Right lobe of liver (tissue), 6 donors: ENCODE measurements around the gene RGS7BP. TPM values are rescaled to one million over a fixed set of nuclear protein-coding genes. Genes with fewer than 3 reads are reported as not detected.

Experiments
- ATAC-seq, 4 donors: fragments of 200-7000 bp; cut with Tn5 transposase; one replicate each; pipeline ENCODE4 v1.9.1; 2020; ENCODE audit warnings: mild to moderate bottlenecking in 4 of 4, moderate library complexity in 4 of 4
- DNase-seq, 3 donors: peaks; one replicate each; pipeline ENCODE4 v3.0.0-alpha.2; 2020
- H3K27ac ChIP-seq, 3 donors: fragments of 200-600 bp; one replicate each; pipeline ENCODE4 v1.8.0; 2022
- H3K27me3 ChIP-seq, 2 donors: fragments of 200-600 bp; one replicate each; pipeline ENCODE4 v1.8.0; 2022
- H3K36me3 ChIP-seq, 4 donors: fragments of 200-600 bp; sonication (generic) in 1 of 4; one replicate each; pipeline versions ENCODE4 v1.5.1 to v1.8.0; 2017 to 2022; ENCODE audit warnings: control low read depth in 1 of 4
- H3K4me1 ChIP-seq, 4 donors: fragments of 200-600 bp; sonication (generic) in 1 of 4; one replicate each; pipeline versions ENCODE4 v1.5.1 to v1.8.0; 2017 to 2022; ENCODE audit warnings: control low read depth in 1 of 4
- H3K4me3 ChIP-seq, 3 donors: fragments of 200-600 bp; one replicate each; pipeline ENCODE4 v1.8.0; 2022
- H3K9me3 ChIP-seq, 4 donors: fragments of 200-600 bp; sonication (generic) in 1 of 4; one replicate each; pipeline versions ENCODE4 v1.5.1 to v1.8.0; 2017 to 2022; ENCODE audit warnings: control low read depth in 1 of 4
- POLR2A ChIP-seq: fragments of 450-650 bp; IDR thresholded peaks from one replicate; pipeline ENCODE4 v1.6.1; 2017; ENCODE audit warnings: antibody characterized with exemption, mild to moderate bottlenecking
- WGBS: methylation state at CpG from one replicate; pipeline ENCODE4 v1.1.6; 2018; ENCODE audit warnings: low coverage, low lambda C conversion rate; ENCODE audit not compliant: insufficient coverage; ENCODE audit errors: missing lambda C conversion rate; 5-methylcytosine and 5-hydroxymethylcytosine counted together
- intact Hi-C, 2 donors: fragments of 100-400 bp; cut with DNase I; formaldehyde crosslinking; loops; one replicate each; pipeline versions ENCODE4 v1.11.2 to v1.14.1; 2022
- total RNA-seq, 6 experiments: library from RNA; depleted of rRNA in 2 of 6; stranded (reverse); fragments of >200 nt in 2 of 6; fragmentation: NEBNext Ultra II Directional in 3 of 6; extraction: Animal tissue kit (Norgen Biotek cat#: 25700) in 3 of 6; gene quantifications; one replicate each; pipeline versions ENCODE4 v1.1.0 to v1.2.4, GENCODE V29; 2016 to 2023
- TF ChIP-seq, protein P1 (sequence below), 4 donors: fragments of 200-600 bp in 3 of 4; fragments of 450-650 bp in 1 of 4; IDR thresholded peaks; one replicate each; pipeline versions ENCODE4 v1.5.1 to v1.8.0; 2016 to 2022; ENCODE audit warnings: antibody characterized with exemption in 4 of 4, mild to moderate bottlenecking in 2 of 4
- donor health status: DM: no; HTN: yes; CAD: no.
- donor health status: DM: no; HTN: no; CAD: no.
- donor health status: DM: no; HTN: no; CAD: no.
- donor health status: DM: no; HTN: yes; CAD: no.
- donor health status: DM: no; HTN: yes; CAD: no.

RGS7BP gene
- total RNA-seq, 6 experiments from 2014 or later, result 0.84 to 1.8 (median 1.3) TPM

DNA sequence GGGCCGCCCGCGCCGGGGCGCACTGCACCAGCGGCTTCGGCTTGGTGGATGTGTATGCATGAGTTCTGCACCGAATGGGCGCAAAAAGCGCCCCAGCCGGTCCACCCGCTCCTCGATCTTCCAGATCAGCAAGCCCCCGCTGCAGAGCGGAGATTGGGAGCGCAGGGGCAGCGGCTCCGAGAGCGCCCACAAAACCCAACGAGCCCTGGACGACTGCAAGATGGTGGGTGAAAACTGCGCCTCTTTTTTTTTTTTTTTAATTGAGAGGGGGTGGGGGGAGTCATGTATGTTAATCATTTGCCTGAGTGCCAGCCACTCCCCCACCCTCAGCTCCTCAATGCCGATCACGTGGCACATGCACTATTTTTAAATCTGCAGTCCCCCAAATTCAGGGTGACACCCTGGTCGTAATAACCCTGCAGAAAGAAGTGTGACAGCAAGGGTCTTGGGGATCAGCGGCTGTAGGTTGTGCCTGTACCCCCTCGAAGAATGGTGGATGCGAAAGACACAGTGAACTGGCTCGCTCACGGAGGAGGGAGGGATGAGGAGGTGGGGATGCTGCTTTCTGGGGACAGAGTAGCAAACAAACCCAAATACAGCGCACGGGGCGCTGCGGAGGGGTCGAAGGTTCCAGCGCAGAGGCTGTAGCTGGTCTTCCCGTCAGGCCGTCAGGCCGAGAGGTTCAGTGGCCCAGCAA lies 900 bp downstream of the RGS7BP start:
- peaks cover 0 to 8% (median 3%) of the 10 kb centered on the region in 4 donors for H3K4me1 ChIP-seq
- DNase-seq (peak in 1 of 3 donors; percentile 48), ATAC-seq (peak in 3 of 4 donors; percentile 5 to 23 (median 8))
- H3K4me3 ChIP-seq, result peak overlapping the region; percentile 31 to 62 (median 56)
- WGBS, result 3% methylated on average over 16 of the region's 39 CpGs
- intact Hi-C loops, result no loop called here
- no peak for TF ChIP-seq POLR2A
- TF ChIP-seq, protein P1, sequence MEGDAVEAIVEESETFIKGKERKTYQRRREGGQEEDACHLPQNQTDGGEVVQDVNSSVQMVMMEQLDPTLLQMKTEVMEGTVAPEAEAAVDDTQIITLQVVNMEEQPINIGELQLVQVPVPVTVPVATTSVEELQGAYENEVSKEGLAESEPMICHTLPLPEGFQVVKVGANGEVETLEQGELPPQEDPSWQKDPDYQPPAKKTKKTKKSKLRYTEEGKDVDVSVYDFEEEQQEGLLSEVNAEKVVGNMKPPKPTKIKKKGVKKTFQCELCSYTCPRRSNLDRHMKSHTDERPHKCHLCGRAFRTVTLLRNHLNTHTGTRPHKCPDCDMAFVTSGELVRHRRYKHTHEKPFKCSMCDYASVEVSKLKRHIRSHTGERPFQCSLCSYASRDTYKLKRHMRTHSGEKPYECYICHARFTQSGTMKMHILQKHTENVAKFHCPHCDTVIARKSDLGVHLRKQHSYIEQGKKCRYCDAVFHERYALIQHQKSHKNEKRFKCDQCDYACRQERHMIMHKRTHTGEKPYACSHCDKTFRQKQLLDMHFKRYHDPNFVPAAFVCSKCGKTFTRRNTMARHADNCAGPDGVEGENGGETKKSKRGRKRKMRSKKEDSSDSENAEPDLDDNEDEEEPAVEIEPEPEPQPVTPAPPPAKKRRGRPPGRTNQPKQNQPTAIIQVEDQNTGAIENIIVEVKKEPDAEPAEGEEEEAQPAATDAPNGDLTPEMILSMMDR (IDR thresholded peaks at IDR 0.05), result peak in 2 of 4 donors; percentile 28 to 36
- H3K9me3 ChIP-seq, result no peaks in the 10 kb centered on the region
- H3K27me3 ChIP-seq, result no peaks in the 10 kb centered on the region
- no peaks in the 10 kb centered on the region for H3K36me3 ChIP-seq
- H3K27ac ChIP-seq, result no peak overlapping the region

DNA sequence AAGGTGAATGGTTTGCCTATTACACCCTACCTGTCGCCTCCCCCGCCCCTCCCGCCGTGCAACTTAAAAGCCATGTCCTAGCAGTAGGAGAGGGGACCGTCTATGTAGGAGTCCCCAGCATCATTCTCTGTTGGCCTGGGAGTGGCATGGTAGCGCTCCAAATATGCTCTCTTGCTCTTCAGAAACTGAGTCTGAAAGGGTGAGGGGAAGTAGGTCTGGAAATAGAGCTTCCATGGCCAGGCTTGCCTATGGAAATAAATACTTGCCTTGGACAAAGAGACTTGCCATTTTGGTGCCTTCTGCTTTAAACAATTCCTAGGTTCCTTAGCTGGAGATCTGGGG lies 1.4 kb downstream of the RGS7BP start:
- no peak for ATAC-seq
- DNase-seq, result no peak
- H3K27ac ChIP-seq, result no peak overlapping the region
- H3K36me3 ChIP-seq, result no peaks in the 10 kb centered on the region
- 6% methylated on average over 5 of the region's 6 CpGs for WGBS
- H3K9me3 ChIP-seq, result no peaks in the 10 kb centered on the region
- intact Hi-C loops, result no loop called here
- H3K4me3 ChIP-seq, result peak overlapping the region; percentile 31 to 62 (median 56)
- no peaks in the 10 kb centered on the region for H3K27me3 ChIP-seq
- TF ChIP-seq, protein P1 (IDR thresholded peaks at IDR 0.05), result no peak
- TF ChIP-seq POLR2A, result no peak
- H3K4me1 ChIP-seq, result peaks cover 0 to 8% (median 3%) of the 10 kb centered on the region in 4 donors

DNA sequence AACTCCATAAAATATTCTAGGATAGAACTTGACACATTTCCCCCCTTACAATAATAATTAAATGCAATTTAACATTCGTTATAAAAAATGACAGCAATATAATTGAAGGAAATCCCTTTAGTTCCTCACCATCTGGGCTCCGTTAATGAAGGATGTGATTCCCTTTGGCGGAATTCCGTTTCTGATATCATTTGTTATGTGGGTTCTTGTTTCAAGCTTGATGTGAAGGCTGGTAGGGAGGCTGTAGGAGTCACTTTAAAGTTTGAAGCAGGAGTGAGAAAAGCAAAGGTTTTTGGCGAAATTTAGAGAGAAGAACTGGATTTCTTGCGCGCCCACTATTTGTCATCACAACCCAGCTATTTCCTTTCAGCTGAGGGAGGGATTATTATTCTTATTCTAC lies 4.0 kb downstream of the RGS7BP start:
- H3K4me1 ChIP-seq, result peaks cover 0 to 8% (median 3%) of the 10 kb centered on the region in 4 donors
- no peaks in the 10 kb centered on the region for H3K9me3 ChIP-seq
- H3K36me3 ChIP-seq, result no peaks in the 10 kb centered on the region
- WGBS, result 56% methylated on average over 7 of the region's 7 CpGs
- no peak overlapping the region for H3K27ac ChIP-seq
- DNase-seq (no peak), ATAC-seq (peak in 3 of 4 donors; percentile 13 to 33 (median 16))
- intact Hi-C loops, result no loop called here
- H3K4me3 ChIP-seq, result no peak overlapping the region
- TF ChIP-seq, protein P1 (IDR thresholded peaks at IDR 0.05), result no peak
- no peak for TF ChIP-seq POLR2A
- H3K27me3 ChIP-seq, result no peaks in the 10 kb centered on the region

DNA sequence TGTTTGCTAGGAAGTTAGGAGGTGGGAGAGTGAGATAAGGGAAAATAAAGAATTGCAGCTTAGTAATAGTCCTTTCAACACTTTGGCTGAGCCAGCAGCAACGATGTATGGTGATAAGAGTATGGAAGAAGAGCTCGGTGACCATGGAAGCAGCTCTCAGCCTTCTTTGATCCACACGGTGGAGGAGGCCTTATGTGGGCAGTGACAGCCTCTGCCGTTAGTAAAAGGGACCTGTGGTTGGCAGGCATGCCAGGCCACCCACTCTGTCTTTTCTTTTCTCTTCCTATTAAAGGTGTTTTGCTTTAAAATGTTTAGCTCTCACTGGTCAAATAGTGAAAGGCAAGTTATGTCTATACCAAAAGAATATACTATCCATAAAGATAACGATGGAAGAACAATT lies 7.7 kb downstream of the RGS7BP start:
- Histone ChIP-seq H3K36me3 (no peaks in the 10 kb centered on the region), H3K9me3 (no peaks in the 10 kb centered on the region), H3K27me3 (no peaks in the 10 kb centered on the region), H3K27ac (no peak overlapping the region), H3K4me1 (no peaks in the 10 kb centered on the region), H3K4me3 (no peak overlapping the region)
- DNase-seq, result no peak
- intact Hi-C loops, result no loop called here
- WGBS, result 49% methylated on average over 5 of the region's 5 CpGs
- no peak for ATAC-seq
- TF ChIP-seq, protein P1 (IDR thresholded peaks at IDR 0.05), result no peak
- no peak for TF ChIP-seq POLR2A
